Measurements from ENCODE around the gene ESRP2.
A peak's percentile ranks its signal among the peaks of the same experiment; 100 is the strongest.

DNA sequence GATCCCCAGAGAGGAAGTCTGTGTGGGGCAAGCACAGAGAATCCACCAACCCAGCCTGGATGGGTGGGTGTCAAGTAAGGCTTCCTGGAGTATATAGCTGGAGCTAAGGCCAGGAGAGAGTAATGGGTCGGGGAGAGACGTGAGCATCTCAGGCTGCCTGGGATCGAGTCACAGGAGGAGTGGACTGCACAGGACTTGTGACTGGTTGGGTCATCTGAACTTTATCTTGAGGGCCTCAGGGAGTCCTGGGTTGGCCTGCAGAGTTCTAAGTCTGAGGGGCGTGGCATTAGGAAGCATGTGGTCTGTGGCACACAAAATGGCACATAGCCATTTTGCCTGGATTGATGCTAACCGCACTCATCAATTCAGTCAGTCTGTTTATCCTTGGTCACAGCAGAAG lies 10.7 kb upstream of the ESRP2 start:
- TF ChIP-seq POLR2A (IDR thresholded peaks at IDR 0.05) = peak; percentile 55 to 70
- TF ChIP-seq, protein P1, sequence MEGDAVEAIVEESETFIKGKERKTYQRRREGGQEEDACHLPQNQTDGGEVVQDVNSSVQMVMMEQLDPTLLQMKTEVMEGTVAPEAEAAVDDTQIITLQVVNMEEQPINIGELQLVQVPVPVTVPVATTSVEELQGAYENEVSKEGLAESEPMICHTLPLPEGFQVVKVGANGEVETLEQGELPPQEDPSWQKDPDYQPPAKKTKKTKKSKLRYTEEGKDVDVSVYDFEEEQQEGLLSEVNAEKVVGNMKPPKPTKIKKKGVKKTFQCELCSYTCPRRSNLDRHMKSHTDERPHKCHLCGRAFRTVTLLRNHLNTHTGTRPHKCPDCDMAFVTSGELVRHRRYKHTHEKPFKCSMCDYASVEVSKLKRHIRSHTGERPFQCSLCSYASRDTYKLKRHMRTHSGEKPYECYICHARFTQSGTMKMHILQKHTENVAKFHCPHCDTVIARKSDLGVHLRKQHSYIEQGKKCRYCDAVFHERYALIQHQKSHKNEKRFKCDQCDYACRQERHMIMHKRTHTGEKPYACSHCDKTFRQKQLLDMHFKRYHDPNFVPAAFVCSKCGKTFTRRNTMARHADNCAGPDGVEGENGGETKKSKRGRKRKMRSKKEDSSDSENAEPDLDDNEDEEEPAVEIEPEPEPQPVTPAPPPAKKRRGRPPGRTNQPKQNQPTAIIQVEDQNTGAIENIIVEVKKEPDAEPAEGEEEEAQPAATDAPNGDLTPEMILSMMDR (IDR thresholded peaks at IDR 0.05 in 4 of 5, conservative IDR thresholded peaks at IDR 0.05 in 1 of 5) = no peak
